ENCODE data around the gene FGF8. TPM values are rescaled to one million over a fixed set of nuclear protein-coding genes. Genes with fewer than 3 reads are reported as not detected.

FGF8 gene
- total and polyA plus RNA-seq, 10 of the 15 experiments (the other 5 are each of a cell fraction or from before 2014, with no cell fraction given): 0.08 to 0.43 (median 0.17) TPM; not detected in 7

DNA sequence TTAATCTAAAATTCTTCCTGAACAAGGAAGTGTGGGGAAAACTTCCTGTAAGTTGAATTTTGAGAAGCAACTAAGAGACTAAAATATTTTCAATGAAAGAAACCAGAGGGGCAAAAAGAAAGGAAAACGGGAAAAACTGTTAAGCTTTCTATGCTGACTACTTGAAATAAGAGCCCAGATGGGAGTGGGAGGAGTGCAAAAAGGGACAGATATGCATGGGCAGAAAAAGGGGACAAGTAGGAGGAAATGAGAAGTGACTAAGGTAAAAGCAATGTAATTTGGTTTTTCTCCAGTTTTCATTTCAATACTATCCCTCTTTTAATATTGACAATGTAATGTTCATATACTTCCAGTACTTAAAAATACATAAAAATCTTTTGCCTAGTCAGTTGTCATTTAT lies 31.2 kb upstream of the FGF8 start:
- RAD21 ChIA-PET (ENCODE audit: unreplicated experiment): no interaction called here
- no peaks in the 10 kb centered on the region for H3K27me3 ChIP-seq (replicated peaks in 1 of 2; ENCODE audit: control insufficient read depth in 2 of 2, insufficient read depth in 2 of 2, low read length in 1 of 2)
- POLR2A ChIA-PET: no interaction called here
- no peak for TF ChIP-seq NR2C1 (IDR thresholded peaks at IDR 0.05)
- SMC1A ChIA-PET (ENCODE audit: uncharacterized antibody, unreplicated experiment): no interaction called here
- H3K79me2 ChIP-seq (ENCODE audit: control insufficient read depth, insufficient read depth, low read length): peaks cover 26% of the 10 kb centered on the region
- H3K27ac ChIP-seq (ENCODE audit: control insufficient read depth, insufficient read depth): no peak overlapping the region
- H3K36me3 ChIP-seq (ENCODE audit: control insufficient read depth in 2 of 2, insufficient read depth in 2 of 2, low read length in 1 of 2): peaks cover 6 to 36% of the 10 kb centered on the region in 2 experiments
- FAIRE-seq (no peak), ATAC-seq (no peak), DNase-seq (ENCODE audit: low read depth, low spot score) (no peak)
- CTCF ChIA-PET: no interaction called here
- H3K9ac ChIP-seq (ENCODE audit: control insufficient read depth, insufficient read depth, low read length): no peak overlapping the region
- in situ Hi-C loops (cut with MboI): no loop called here
- H3K4me2 ChIP-seq (ENCODE audit: control insufficient read depth, insufficient read depth): no peak overlapping the region
- no peaks in the 10 kb centered on the region for H4K20me1 ChIP-seq (ENCODE audit: control insufficient read depth, insufficient read depth)
- intact Hi-C loops (cut with micrococcal nuclease; ENCODE audit: unreplicated experiment): no loop called here
- H2AFZ ChIP-seq (ENCODE audit: control insufficient read depth, low read depth, low read length): no peak overlapping the region
- H3K4me1 ChIP-seq (ENCODE audit: control insufficient read depth, insufficient read depth, low read length): no peaks in the 10 kb centered on the region
- no peaks in the 10 kb centered on the region for H3K9me3 ChIP-seq (replicated peaks; ENCODE audit: control insufficient read depth, insufficient read depth, low read length)
- no TSS peak for BruUV-seq (replicated peaks)
- H3K4me3 ChIP-seq: no peak overlapping the region
- WGBS (ENCODE audit: insufficient coverage, insufficient replicate concordance, low lambda C conversion rate, missing lambda C conversion rate): 100% methylated on average over 1 of the region's 1 CpG

DNA sequence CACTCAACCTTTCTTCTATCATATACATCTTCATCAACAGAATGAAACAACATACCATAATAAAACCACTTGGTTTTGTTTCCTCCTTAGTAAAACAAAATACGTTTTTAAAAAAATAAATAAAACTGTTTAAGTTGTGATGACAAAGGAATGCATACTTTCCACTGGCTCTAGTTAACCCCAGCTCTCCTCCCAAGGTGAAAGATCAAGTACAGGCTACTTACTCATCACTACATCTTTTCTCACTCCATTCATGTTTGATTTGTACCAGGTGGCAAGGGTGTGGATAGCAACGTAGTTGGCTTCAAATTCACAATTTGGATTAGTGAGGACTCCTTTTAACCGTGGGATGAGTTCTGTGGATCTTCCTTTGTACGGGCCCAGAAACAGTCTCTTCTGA lies 27.6 kb upstream of the FGF8 start:
- in situ Hi-C loops (cut with MboI): no loop called here
- no peak overlapping the region for H3K4me2 ChIP-seq (ENCODE audit: control insufficient read depth, insufficient read depth)
- H3K9ac ChIP-seq (ENCODE audit: control insufficient read depth, insufficient read depth, low read length): no peak overlapping the region
- no peak for FAIRE-seq
- no peak for DNase-seq (ENCODE audit: low read depth, low spot score)
- H3K36me3 ChIP-seq (ENCODE audit: control insufficient read depth in 2 of 2, insufficient read depth in 2 of 2, low read length in 1 of 2): peaks cover 8 to 38% of the 10 kb centered on the region in 2 experiments
- H3K9me3 ChIP-seq (replicated peaks; ENCODE audit: control insufficient read depth, insufficient read depth, low read length): no peaks in the 10 kb centered on the region
- H3K79me2 ChIP-seq (ENCODE audit: control insufficient read depth, insufficient read depth, low read length): peaks cover 11% of the 10 kb centered on the region
- RAD21 ChIA-PET (ENCODE audit: unreplicated experiment): interaction anchor here (0.6 to 0.7 kb wide), 2 partner anchors 212 to 446 kb away, joined by 3 to 4 read pairs; no protein-coding TSS in a partner anchor
- H3K27ac ChIP-seq (ENCODE audit: control insufficient read depth, insufficient read depth): no peak overlapping the region
- H2AFZ ChIP-seq (ENCODE audit: control insufficient read depth, low read depth, low read length): no peak overlapping the region
- SMC1A ChIA-PET (ENCODE audit: uncharacterized antibody, unreplicated experiment): interaction anchor here (0.6 to 2.9 kb wide), 3 partner anchors 8 to 210 kb away, joined by 3 to 6 read pairs (median 3); no protein-coding TSS in a partner anchor
- CTCF ChIA-PET: no interaction called here
- WGBS (ENCODE audit: insufficient coverage, insufficient replicate concordance, low lambda C conversion rate, missing lambda C conversion rate): 94% methylated on average over 4 of the region's 4 CpGs
- no peak for ATAC-seq
- no TSS peak for BruUV-seq (replicated peaks)
- no peak overlapping the region for H3K4me3 ChIP-seq
- no peaks in the 10 kb centered on the region for H3K4me1 ChIP-seq (ENCODE audit: control insufficient read depth, insufficient read depth, low read length)
- intact Hi-C loops (cut with micrococcal nuclease; ENCODE audit: unreplicated experiment): no loop called here
- no peaks in the 10 kb centered on the region for H3K27me3 ChIP-seq (replicated peaks in 1 of 2; ENCODE audit: control insufficient read depth in 2 of 2, insufficient read depth in 2 of 2, low read length in 1 of 2)
- POLR2A ChIA-PET: interaction anchor here (0.6 to 2.0 kb wide), 4 partner anchors 9 to 746 kb away, joined by 3 to 9 read pairs (median 5); partner anchors contain the start of gene OGA
- H4K20me1 ChIP-seq (ENCODE audit: control insufficient read depth, insufficient read depth): no peaks in the 10 kb centered on the region; the same call in 1 of the 2 replicates
- TF ChIP-seq JUNB (IDR thresholded peaks at IDR 0.05): no peak
- TF ChIP-seq POLR2AphosphoS5 (IDR thresholded peaks at IDR 0.05; ENCODE audit: low read length): no peak
- no peak for TF ChIP-seq TCF3 (IDR thresholded peaks at IDR 0.05; ENCODE audit: borderline replicate concordance, insufficient read depth, low read depth, low read length)
- no peak for TF ChIP-seq ZNF217 (IDR thresholded peaks at IDR 0.05)
- no peak for TF ChIP-seq MAX (IDR thresholded peaks at IDR 0.05; ENCODE audit: low read depth, low read length)
- TF ChIP-seq SUZ12 (IDR thresholded peaks at IDR 0.05; ENCODE audit: unreplicated experiment): no peak
- TF ChIP-seq POLR2AphosphoS2 (IDR thresholded peaks at IDR 0.05; ENCODE audit: low read depth, low read length): no peak
- TF ChIP-seq CBX5 (IDR thresholded peaks at IDR 0.05; ENCODE audit: low read depth): no peak
- no peak for TF ChIP-seq ZBTB40 (IDR thresholded peaks at IDR 0.05; ENCODE audit: borderline replicate concordance)
- no peak for TF ChIP-seq CHD4 (IDR thresholded peaks at IDR 0.05)
- no peak for TF ChIP-seq DPF2 (IDR thresholded peaks at IDR 0.05)
- no peak for TF ChIP-seq NRF1 (conservative IDR thresholded peaks at IDR 0.05; ENCODE audit: low read depth, low read length)
- no peak for TF ChIP-seq ASH2L (IDR thresholded peaks at IDR 0.05; ENCODE audit: borderline replicate concordance, low read depth)
- no peak for TF ChIP-seq SMC3 (IDR thresholded peaks at IDR 0.05; ENCODE audit: borderline replicate concordance, low read length)
- no peak for TF ChIP-seq WRNIP1 (IDR thresholded peaks at IDR 0.05; ENCODE audit: borderline replicate concordance, low read depth, low read length)
